Measurements from ENCODE around the gene SMCO3. TPM values are rescaled to one million over a fixed set of nuclear protein-coding genes. Genes with fewer than 3 reads are reported as not detected.

SMCO3 gene
- total RNA-seq, 1 experiment from 2014 or later, result not detected

GRCh38 chr12:14802247-14802646 lies 11.7 kb downstream of the SMCO3 start:
- Mint-ChIP-seq H3K27ac (ENCODE audit: unreplicated experiment) (no peak overlapping the region), H3K27me3 (ENCODE audit: unreplicated experiment) (no peaks in the 10 kb centered on the region), H3K4me1 (ENCODE audit: low read depth, unreplicated experiment) (peaks cover 17% of the 10 kb centered on the region), H3K36me3 (ENCODE audit: insufficient read depth, unreplicated experiment) (peaks cover 29% of the 10 kb centered on the region), H3K4me3 (ENCODE audit: low read depth, unreplicated experiment) (no peak overlapping the region), H3K9me3 (ENCODE audit: low read depth, unreplicated experiment) (no peaks in the 10 kb centered on the region)
- DNase-seq, result no peak
- CTCF ChIA-PET, result interaction anchor here (1.9 kb wide), 1 partner anchor 32 kb away, joined by 18 read pairs; a partner anchor contains a TSS
- intact Hi-C loops (cut with micrococcal nuclease; ENCODE audit: unreplicated experiment), result no loop called here
- TSS peak; percentile 48 for BruUV-seq (replicated peaks)
- TF ChIP-seq, protein P1, sequence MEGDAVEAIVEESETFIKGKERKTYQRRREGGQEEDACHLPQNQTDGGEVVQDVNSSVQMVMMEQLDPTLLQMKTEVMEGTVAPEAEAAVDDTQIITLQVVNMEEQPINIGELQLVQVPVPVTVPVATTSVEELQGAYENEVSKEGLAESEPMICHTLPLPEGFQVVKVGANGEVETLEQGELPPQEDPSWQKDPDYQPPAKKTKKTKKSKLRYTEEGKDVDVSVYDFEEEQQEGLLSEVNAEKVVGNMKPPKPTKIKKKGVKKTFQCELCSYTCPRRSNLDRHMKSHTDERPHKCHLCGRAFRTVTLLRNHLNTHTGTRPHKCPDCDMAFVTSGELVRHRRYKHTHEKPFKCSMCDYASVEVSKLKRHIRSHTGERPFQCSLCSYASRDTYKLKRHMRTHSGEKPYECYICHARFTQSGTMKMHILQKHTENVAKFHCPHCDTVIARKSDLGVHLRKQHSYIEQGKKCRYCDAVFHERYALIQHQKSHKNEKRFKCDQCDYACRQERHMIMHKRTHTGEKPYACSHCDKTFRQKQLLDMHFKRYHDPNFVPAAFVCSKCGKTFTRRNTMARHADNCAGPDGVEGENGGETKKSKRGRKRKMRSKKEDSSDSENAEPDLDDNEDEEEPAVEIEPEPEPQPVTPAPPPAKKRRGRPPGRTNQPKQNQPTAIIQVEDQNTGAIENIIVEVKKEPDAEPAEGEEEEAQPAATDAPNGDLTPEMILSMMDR (IDR thresholded peaks at IDR 0.05; ENCODE audit: unreplicated experiment), result no peak

GRCh38 chr12:14795028-14795448 lies 18.9 kb downstream of the SMCO3 start:
- H3K36me3 Mint-ChIP-seq (ENCODE audit: insufficient read depth, unreplicated experiment), result peaks cover 71% of the 10 kb centered on the region

DNA sequence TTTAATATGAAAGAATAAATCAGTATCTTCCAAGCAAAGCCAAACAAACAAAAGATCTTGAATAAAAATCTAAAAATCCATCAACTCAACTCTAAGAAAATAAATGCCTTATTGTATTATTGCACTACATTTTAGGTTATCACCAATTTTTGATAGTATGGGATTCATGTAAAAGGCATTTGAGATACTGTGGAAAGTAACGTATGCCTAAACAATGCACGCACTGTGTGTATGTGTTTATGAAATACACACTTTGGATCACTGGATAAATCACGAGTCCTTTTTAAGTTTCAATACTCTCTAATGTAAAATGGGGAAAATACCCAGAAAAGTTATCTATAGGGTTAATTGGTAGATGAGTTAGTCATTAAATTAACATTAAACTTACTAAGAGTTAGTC lies 28.4 kb downstream of the SMCO3 start:
- Mint-ChIP-seq H3K4me3 (ENCODE audit: low read depth, unreplicated experiment) (no peak overlapping the region), H3K27ac (ENCODE audit: unreplicated experiment) (no peak overlapping the region), H3K36me3 (ENCODE audit: insufficient read depth, unreplicated experiment) (peaks cover 42% of the 10 kb centered on the region), H3K4me1 (ENCODE audit: low read depth, unreplicated experiment) (no peaks in the 10 kb centered on the region), H3K9me3 (ENCODE audit: low read depth, unreplicated experiment) (no peaks in the 10 kb centered on the region), H3K27me3 (ENCODE audit: unreplicated experiment) (no peaks in the 10 kb centered on the region)
- no peak for DNase-seq
- CTCF ChIA-PET, result no interaction called here
- no TSS peak for BruUV-seq (replicated peaks)
- intact Hi-C loops (cut with micrococcal nuclease; ENCODE audit: unreplicated experiment), result no loop called here
- TF ChIP-seq, protein P1 (IDR thresholded peaks at IDR 0.05; ENCODE audit: unreplicated experiment), result no peak

More at GRCh38 chr12:14795028-14795448, 18.9 kb downstream of the SMCO3 start:
- DNase-seq, result no peak
- H3K9me3 Mint-ChIP-seq (ENCODE audit: low read depth, unreplicated experiment), result no peaks in the 10 kb centered on the region
- CTCF ChIA-PET, result no interaction called here
- TF ChIP-seq, protein P1 (IDR thresholded peaks at IDR 0.05; ENCODE audit: unreplicated experiment), result no peak
- intact Hi-C loops (cut with micrococcal nuclease; ENCODE audit: unreplicated experiment), result no loop called here
- no peaks in the 10 kb centered on the region for H3K27me3 Mint-ChIP-seq (ENCODE audit: unreplicated experiment)
- H3K27ac Mint-ChIP-seq (ENCODE audit: unreplicated experiment), result no peak overlapping the region
- BruUV-seq (replicated peaks), result no TSS peak
- no peaks in the 10 kb centered on the region for H3K4me1 Mint-ChIP-seq (ENCODE audit: low read depth, unreplicated experiment)
- no peak overlapping the region for H3K4me3 Mint-ChIP-seq (ENCODE audit: low read depth, unreplicated experiment)

DNA sequence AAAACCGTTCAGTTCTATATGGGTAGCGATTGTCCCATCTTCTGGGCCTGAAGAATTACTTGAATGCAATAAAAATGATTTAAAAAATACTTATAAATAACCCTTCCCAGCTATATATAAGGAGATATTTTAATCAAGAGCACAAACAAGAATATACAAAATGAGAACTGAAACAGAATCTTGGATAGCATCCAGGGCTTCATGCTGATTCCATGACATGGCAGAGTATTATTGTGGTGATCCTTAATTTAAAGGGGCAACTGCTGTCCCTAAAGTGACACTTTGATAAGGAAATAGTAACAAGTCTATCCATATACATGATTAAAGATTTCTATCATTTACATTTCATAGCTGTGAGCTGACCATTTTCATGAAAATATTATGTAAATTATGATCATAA lies 29.5 kb downstream of the SMCO3 start:
- CTCF ChIA-PET, result no interaction called here

More for the DNA sequence above, 29.5 kb downstream of the SMCO3 start:
- Mint-ChIP-seq H3K36me3 (ENCODE audit: insufficient read depth, unreplicated experiment) (peaks cover 31% of the 10 kb centered on the region), H3K4me3 (ENCODE audit: low read depth, unreplicated experiment) (no peak overlapping the region), H3K9me3 (ENCODE audit: low read depth, unreplicated experiment) (no peaks in the 10 kb centered on the region), H3K4me1 (ENCODE audit: low read depth, unreplicated experiment) (no peaks in the 10 kb centered on the region), H3K27ac (ENCODE audit: unreplicated experiment) (no peak overlapping the region), H3K27me3 (ENCODE audit: unreplicated experiment) (no peaks in the 10 kb centered on the region)
- no TSS peak for BruUV-seq (replicated peaks)
- TF ChIP-seq, protein P1 (IDR thresholded peaks at IDR 0.05; ENCODE audit: unreplicated experiment), result no peak
- intact Hi-C loops (cut with micrococcal nuclease; ENCODE audit: unreplicated experiment), result no loop called here
- no peak for DNase-seq
